GM23338 (cell line): ENCODE measurements around the gene CDH23.

ENCODE experiments used
- ETS1 ChIP-seq: IDR thresholded peaks from 2 replicates; pipeline ENCODE4 v1.6.1; 2016; ENCODE audit warnings: antibody characterized with exemption
- EZH2 ChIP-seq: fragments of 200-600 bp; sonication (generic); IDR thresholded peaks from one replicate; pipeline ENCODE4 v1.8.0; 2017; ENCODE audit warnings: antibody characterized with exemption, mild to moderate bottlenecking, low read depth; ENCODE audit not compliant: unreplicated experiment
- EZH2phosphoT487 ChIP-seq: fragments of 200-600 bp; sonication (generic); IDR thresholded peaks from one replicate; pipeline ENCODE4 v1.8.1; 2018; ENCODE audit warnings: antibody characterized with exemption; ENCODE audit not compliant: unreplicated experiment
- POLR2AphosphoS5 ChIP-seq: IDR thresholded peaks from 2 replicates; pipeline ENCODE4 v1.6.1; 2016; ENCODE audit warnings: antibody characterized with exemption, low read depth
- STAT1 ChIP-seq: IDR thresholded peaks from one replicate; pipeline ENCODE4 v1.6.1; 2016; ENCODE audit warnings: antibody characterized with exemption; ENCODE audit not compliant: unreplicated experiment
- ZNF331 ChIP-seq: fragments of 250-450 bp; sonication (Bioruptor Pico); IDR thresholded peaks from 2 replicates; pipeline ENCODE4 v1.5.0; 2020; ENCODE audit warnings: low read depth, mild to moderate bottlenecking, moderate library complexity
- TF ChIP-seq, protein P1 (sequence below), 2 experiments: fragments of 200-600 bp in 1 of 2; sonication (generic) in 1 of 2; conservative IDR thresholded peaks; 2 replicates each; pipeline versions ENCODE4 v1.5.1 to v1.6.1; 2016 to 2017; ENCODE audit warnings: antibody characterized with exemption in 2 of 2, low read depth in 2 of 2, mild to moderate bottlenecking in 2 of 2, moderate library complexity in 1 of 2
- TF ChIP-seq, protein P2 (sequence below): IDR thresholded peaks from one replicate; pipeline ENCODE4 v1.6.1; 2018; ENCODE audit warnings: antibody characterized with exemption; ENCODE audit not compliant: unreplicated experiment

- TF ChIP-seq POLR2AphosphoS5 (no peak), EZH2phosphoT487 (no peak), ETS1 (no peak), STAT1 (no peak), EZH2 (no peak), ZNF331 (no peak)
- TF ChIP-seq, protein P1, sequence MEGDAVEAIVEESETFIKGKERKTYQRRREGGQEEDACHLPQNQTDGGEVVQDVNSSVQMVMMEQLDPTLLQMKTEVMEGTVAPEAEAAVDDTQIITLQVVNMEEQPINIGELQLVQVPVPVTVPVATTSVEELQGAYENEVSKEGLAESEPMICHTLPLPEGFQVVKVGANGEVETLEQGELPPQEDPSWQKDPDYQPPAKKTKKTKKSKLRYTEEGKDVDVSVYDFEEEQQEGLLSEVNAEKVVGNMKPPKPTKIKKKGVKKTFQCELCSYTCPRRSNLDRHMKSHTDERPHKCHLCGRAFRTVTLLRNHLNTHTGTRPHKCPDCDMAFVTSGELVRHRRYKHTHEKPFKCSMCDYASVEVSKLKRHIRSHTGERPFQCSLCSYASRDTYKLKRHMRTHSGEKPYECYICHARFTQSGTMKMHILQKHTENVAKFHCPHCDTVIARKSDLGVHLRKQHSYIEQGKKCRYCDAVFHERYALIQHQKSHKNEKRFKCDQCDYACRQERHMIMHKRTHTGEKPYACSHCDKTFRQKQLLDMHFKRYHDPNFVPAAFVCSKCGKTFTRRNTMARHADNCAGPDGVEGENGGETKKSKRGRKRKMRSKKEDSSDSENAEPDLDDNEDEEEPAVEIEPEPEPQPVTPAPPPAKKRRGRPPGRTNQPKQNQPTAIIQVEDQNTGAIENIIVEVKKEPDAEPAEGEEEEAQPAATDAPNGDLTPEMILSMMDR (conservative IDR thresholded peaks at IDR 0.05; ENCODE audit: low read depth in 2 of 2), result no peak
- TF ChIP-seq, protein P2, sequence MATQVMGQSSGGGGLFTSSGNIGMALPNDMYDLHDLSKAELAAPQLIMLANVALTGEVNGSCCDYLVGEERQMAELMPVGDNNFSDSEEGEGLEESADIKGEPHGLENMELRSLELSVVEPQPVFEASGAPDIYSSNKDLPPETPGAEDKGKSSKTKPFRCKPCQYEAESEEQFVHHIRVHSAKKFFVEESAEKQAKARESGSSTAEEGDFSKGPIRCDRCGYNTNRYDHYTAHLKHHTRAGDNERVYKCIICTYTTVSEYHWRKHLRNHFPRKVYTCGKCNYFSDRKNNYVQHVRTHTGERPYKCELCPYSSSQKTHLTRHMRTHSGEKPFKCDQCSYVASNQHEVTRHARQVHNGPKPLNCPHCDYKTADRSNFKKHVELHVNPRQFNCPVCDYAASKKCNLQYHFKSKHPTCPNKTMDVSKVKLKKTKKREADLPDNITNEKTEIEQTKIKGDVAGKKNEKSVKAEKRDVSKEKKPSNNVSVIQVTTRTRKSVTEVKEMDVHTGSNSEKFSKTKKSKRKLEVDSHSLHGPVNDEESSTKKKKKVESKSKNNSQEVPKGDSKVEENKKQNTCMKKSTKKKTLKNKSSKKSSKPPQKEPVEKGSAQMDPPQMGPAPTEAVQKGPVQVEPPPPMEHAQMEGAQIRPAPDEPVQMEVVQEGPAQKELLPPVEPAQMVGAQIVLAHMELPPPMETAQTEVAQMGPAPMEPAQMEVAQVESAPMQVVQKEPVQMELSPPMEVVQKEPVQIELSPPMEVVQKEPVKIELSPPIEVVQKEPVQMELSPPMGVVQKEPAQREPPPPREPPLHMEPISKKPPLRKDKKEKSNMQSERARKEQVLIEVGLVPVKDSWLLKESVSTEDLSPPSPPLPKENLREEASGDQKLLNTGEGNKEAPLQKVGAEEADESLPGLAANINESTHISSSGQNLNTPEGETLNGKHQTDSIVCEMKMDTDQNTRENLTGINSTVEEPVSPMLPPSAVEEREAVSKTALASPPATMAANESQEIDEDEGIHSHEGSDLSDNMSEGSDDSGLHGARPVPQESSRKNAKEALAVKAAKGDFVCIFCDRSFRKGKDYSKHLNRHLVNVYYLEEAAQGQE, result no peak
Measured at GRCh38 chr10:71596759-71597158, 200.0 kb downstream of the CDH23 start.
